Caco-2 (cell line): ENCODE measurements around the gene AKNA. TPM values are rescaled to one million over a fixed set of nuclear protein-coding genes. Genes with fewer than 3 reads are reported as not detected.
A peak's percentile ranks its signal among the peaks of the same experiment; 100 is the strongest.

Experiments used
- BruUV-seq: library from RNA; stranded (reverse); fragments of 400-500 nt; replicated peaks from 2 replicates; lab custom pipeline; 2021; lab: Mats Ljungman, UMichigan
- CTCF ChIA-PET: fragments of 300-600 bp; sonication (Branson Sonifier 250); formaldehyde crosslinking; loops from one replicate; lab custom pipeline; 2022; ENCODE audit warnings: antibody characterized with exemption; lab: Charles Lee
- POLR2A ChIA-PET: fragments of 300-600 bp; sonication (Branson Sonifier 250); formaldehyde crosslinking; loops from one replicate; lab custom pipeline; 2022; ENCODE audit warnings: antibody characterized with exemption; lab: Charles Lee
- DNase-seq, 2 experiments: peaks; one replicate each; pipeline versions ENCODE4 v3.0.0 to v3.0.0-alpha.2; 2020 to 2022
- H3K27me3 ChIP-seq: replicated peaks from 2 replicates; pipeline ENCODE4 v1.6.0; 2011; ENCODE audit warnings: low read length; ENCODE audit not compliant: control insufficient read depth, insufficient read depth
- H3K36me3 ChIP-seq: 2 replicates; pipeline ENCODE4 v1.5.1; 2011; ENCODE audit warnings: low read length; ENCODE audit not compliant: control insufficient read depth, insufficient read depth
- H3K4me1 ChIP-seq: fragments of 250-450 bp; sonication (Bioruptor Pico); 2 replicates; pipeline ENCODE4 v1.5.1; 2020; ENCODE audit warnings: mild to moderate bottlenecking
- H3K4me3 ChIP-seq: 2 replicates; pipeline ENCODE4 v1.5.1; 2011; ENCODE audit warnings: low read depth, mild to moderate bottlenecking, control low read depth, low read length
- H3K9me3 ChIP-seq: fragments of 250-450 bp; sonication (Bioruptor Pico); 2 replicates; pipeline ENCODE4 v1.5.1; 2020; ENCODE audit warnings: mild to moderate bottlenecking, moderate library complexity
- H3K27ac Mint-ChIP-seq: one replicate; pipeline ENCODE4 v1.8.0; 2022; ENCODE audit warnings: mixed read lengths; ENCODE audit not compliant: unreplicated experiment
- H3K27me3 Mint-ChIP-seq: one replicate; pipeline ENCODE4 v1.8.0; 2022; ENCODE audit warnings: mixed read lengths; ENCODE audit not compliant: insufficient read depth, unreplicated experiment
- H3K36me3 Mint-ChIP-seq: one replicate; pipeline ENCODE4 v1.8.0; 2022; ENCODE audit warnings: mild to moderate bottlenecking, mixed read lengths; ENCODE audit not compliant: insufficient read depth, unreplicated experiment
- H3K4me1 Mint-ChIP-seq: one replicate; pipeline ENCODE4 v1.8.0; 2022; ENCODE audit warnings: low read depth, mixed read lengths; ENCODE audit not compliant: unreplicated experiment
- H3K4me3 Mint-ChIP-seq: one replicate; pipeline ENCODE4 v1.8.0; 2022; ENCODE audit warnings: mild to moderate bottlenecking, moderate library complexity, mixed read lengths; ENCODE audit not compliant: unreplicated experiment
- H3K9me3 Mint-ChIP-seq: one replicate; pipeline ENCODE4 v1.8.0; 2022; ENCODE audit warnings: mixed read lengths; ENCODE audit not compliant: unreplicated experiment
- intact Hi-C: fragments of 100-400 bp; cut with micrococcal nuclease; formaldehyde crosslinking; loops from one replicate; pipeline ENCODE4 v1.10.0; 2022; ENCODE audit not compliant: unreplicated experiment
- total RNA-seq: library from RNA; stranded (reverse); gene quantifications from 2 replicates; pipeline ENCODE4 v1.2.3, GENCODE V29; 2022
- TF ChIP-seq, protein P1 (sequence below), 2 experiments: fragments of 200-600 bp in 1 of 2; IDR thresholded peaks; 1 replicate in 1 of 2; 2 replicates in 1 of 2; pipeline versions ENCODE4 v1.5.1 to v1.8.0; 2011 to 2022; ENCODE audit warnings: antibody characterized with exemption in 1 of 2, control low read depth in 1 of 2, inconsistent platforms in 1 of 2, low read depth in 1 of 2, low read length in 1 of 2, mild to moderate bottlenecking in 1 of 2, moderate library complexity in 1 of 2; ENCODE audit not compliant: insufficient read depth in 1 of 2, severe bottlenecking in 1 of 2, unreplicated experiment in 1 of 2

Gene AKNA
- total RNA-seq, 1 experiment from 2014 or later: 57.8 TPM

- TF ChIP-seq, protein P1, sequence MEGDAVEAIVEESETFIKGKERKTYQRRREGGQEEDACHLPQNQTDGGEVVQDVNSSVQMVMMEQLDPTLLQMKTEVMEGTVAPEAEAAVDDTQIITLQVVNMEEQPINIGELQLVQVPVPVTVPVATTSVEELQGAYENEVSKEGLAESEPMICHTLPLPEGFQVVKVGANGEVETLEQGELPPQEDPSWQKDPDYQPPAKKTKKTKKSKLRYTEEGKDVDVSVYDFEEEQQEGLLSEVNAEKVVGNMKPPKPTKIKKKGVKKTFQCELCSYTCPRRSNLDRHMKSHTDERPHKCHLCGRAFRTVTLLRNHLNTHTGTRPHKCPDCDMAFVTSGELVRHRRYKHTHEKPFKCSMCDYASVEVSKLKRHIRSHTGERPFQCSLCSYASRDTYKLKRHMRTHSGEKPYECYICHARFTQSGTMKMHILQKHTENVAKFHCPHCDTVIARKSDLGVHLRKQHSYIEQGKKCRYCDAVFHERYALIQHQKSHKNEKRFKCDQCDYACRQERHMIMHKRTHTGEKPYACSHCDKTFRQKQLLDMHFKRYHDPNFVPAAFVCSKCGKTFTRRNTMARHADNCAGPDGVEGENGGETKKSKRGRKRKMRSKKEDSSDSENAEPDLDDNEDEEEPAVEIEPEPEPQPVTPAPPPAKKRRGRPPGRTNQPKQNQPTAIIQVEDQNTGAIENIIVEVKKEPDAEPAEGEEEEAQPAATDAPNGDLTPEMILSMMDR (IDR thresholded peaks at IDR 0.05; ENCODE audit: insufficient read depth in 1 of 2, low read depth in 1 of 2, low read length in 1 of 2, severe bottlenecking in 1 of 2, unreplicated experiment in 1 of 2): no peak
- Mint-ChIP-seq H3K36me3 (no peaks in the 10 kb centered on the region), H3K4me3 (no peak overlapping the region), H3K27ac (no peak overlapping the region), H3K4me1 (no peaks in the 10 kb centered on the region), H3K27me3 (no peaks in the 10 kb centered on the region), H3K9me3 (no peaks in the 10 kb centered on the region)
- Histone ChIP-seq H3K36me3 (no peaks in the 10 kb centered on the region), H3K4me1 (peaks cover 9% of the 10 kb centered on the region), H3K4me3 (no peak overlapping the region), H3K9me3 (no peaks in the 10 kb centered on the region), H3K27me3 (no peaks in the 10 kb centered on the region)
- no peak for DNase-seq
- intact Hi-C loops: no loop called here
- CTCF ChIA-PET: interaction anchor here (0.6 to 3.0 kb wide), 3 partner anchors 13 to 249 kb away, joined by 3 to 9 read pairs (median 4); partner anchors contain the start of gene AKNA
- BruUV-seq: no TSS peak
- POLR2A ChIA-PET: no interaction called here
These were observed 16.7 kb upstream of the AKNA start for GRCh38 chr9:114404531-114404930.

GRCh38 chr9:114403153-114403756, 15.5 kb upstream of the AKNA start:
- Mint-ChIP-seq H3K9me3 (no peaks in the 10 kb centered on the region), H3K36me3 (peaks cover 3% of the 10 kb centered on the region), H3K4me1 (no peaks in the 10 kb centered on the region), H3K27ac (no peak overlapping the region), H3K4me3 (no peak overlapping the region), H3K27me3 (no peaks in the 10 kb centered on the region)
- POLR2A ChIA-PET: no interaction called here
- Histone ChIP-seq H3K9me3 (no peaks in the 10 kb centered on the region), H3K4me3 (no peak overlapping the region), H3K36me3 (no peaks in the 10 kb centered on the region), H3K4me1 (peaks cover 9% of the 10 kb centered on the region), H3K27me3 (no peaks in the 10 kb centered on the region)
- BruUV-seq: no TSS peak
- intact Hi-C loops: no loop called here
- no peak for DNase-seq
- CTCF ChIA-PET: interaction anchor here (0.7 to 3.0 kb wide), 2 partner anchors 250 to 316 kb away, joined by 3 to 9 read pairs; no protein-coding TSS in a partner anchor
- TF ChIP-seq, protein P1 (IDR thresholded peaks at IDR 0.05; ENCODE audit: insufficient read depth in 1 of 2, low read depth in 1 of 2, low read length in 1 of 2, severe bottlenecking in 1 of 2, unreplicated experiment in 1 of 2): no peak

DNA sequence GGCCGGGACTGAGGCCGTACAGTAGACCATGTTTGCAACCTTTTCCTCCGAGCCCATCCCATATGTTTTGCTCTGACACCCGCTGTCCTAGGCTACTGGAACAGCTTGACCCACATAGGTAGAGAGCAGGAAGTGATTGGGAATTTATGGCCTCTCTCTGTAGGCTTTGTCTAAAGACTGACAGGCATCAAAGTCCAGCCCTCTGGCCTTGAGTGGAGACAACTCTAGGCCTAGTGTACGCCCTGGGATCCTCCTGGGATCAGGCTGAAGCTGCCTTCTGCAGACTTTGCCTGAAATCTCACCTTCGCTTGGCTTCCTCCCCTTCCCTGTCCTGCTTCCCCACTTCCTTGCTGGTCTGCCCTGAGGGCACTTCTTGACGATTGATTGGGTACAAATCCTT, 13.6 kb upstream of the AKNA start:
- peaks cover 15% of the 10 kb centered on the region for H3K4me1 ChIP-seq
- Mint-ChIP-seq H3K36me3 (peaks cover 22% of the 10 kb centered on the region), H3K9me3 (no peaks in the 10 kb centered on the region), H3K4me3 (no peak overlapping the region), H3K4me1 (peaks cover 12% of the 10 kb centered on the region), H3K27me3 (no peaks in the 10 kb centered on the region), H3K27ac (no peak overlapping the region)
- DNase-seq: peak; percentile 32 to 57
- H3K4me3 ChIP-seq: no peak overlapping the region
- CTCF ChIA-PET: interaction anchor here (1.5 to 3.0 kb wide), 2 partner anchors 13 to 252 kb away, joined by 4 to 9 read pairs; no protein-coding TSS in a partner anchor
- no TSS peak for BruUV-seq
- no peaks in the 10 kb centered on the region for H3K27me3 ChIP-seq
- intact Hi-C loops: no loop called here
- no peaks in the 10 kb centered on the region for H3K36me3 ChIP-seq
- H3K9me3 ChIP-seq: no peaks in the 10 kb centered on the region
- TF ChIP-seq, protein P1 (IDR thresholded peaks at IDR 0.05; ENCODE audit: insufficient read depth in 1 of 2, low read depth in 1 of 2, low read length in 1 of 2, severe bottlenecking in 1 of 2, unreplicated experiment in 1 of 2): no peak
- POLR2A ChIA-PET: no interaction called here
